Measurements from ENCODE around the gene PGBD1. TPM values are rescaled to one million over a fixed set of nuclear protein-coding genes. Genes with fewer than 3 reads are reported as not detected.

PGBD1 gene, protein sequence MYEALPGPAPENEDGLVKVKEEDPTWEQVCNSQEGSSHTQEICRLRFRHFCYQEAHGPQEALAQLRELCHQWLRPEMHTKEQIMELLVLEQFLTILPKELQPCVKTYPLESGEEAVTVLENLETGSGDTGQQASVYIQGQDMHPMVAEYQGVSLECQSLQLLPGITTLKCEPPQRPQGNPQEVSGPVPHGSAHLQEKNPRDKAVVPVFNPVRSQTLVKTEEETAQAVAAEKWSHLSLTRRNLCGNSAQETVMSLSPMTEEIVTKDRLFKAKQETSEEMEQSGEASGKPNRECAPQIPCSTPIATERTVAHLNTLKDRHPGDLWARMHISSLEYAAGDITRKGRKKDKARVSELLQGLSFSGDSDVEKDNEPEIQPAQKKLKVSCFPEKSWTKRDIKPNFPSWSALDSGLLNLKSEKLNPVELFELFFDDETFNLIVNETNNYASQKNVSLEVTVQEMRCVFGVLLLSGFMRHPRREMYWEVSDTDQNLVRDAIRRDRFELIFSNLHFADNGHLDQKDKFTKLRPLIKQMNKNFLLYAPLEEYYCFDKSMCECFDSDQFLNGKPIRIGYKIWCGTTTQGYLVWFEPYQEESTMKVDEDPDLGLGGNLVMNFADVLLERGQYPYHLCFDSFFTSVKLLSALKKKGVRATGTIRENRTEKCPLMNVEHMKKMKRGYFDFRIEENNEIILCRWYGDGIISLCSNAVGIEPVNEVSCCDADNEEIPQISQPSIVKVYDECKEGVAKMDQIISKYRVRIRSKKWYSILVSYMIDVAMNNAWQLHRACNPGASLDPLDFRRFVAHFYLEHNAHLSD
- 4.1 to 5.4 TPM (median 4.7 TPM) in 5 replicates for total RNA-seq (2022; extraction: Qiagen RNA extraction)

DNA sequence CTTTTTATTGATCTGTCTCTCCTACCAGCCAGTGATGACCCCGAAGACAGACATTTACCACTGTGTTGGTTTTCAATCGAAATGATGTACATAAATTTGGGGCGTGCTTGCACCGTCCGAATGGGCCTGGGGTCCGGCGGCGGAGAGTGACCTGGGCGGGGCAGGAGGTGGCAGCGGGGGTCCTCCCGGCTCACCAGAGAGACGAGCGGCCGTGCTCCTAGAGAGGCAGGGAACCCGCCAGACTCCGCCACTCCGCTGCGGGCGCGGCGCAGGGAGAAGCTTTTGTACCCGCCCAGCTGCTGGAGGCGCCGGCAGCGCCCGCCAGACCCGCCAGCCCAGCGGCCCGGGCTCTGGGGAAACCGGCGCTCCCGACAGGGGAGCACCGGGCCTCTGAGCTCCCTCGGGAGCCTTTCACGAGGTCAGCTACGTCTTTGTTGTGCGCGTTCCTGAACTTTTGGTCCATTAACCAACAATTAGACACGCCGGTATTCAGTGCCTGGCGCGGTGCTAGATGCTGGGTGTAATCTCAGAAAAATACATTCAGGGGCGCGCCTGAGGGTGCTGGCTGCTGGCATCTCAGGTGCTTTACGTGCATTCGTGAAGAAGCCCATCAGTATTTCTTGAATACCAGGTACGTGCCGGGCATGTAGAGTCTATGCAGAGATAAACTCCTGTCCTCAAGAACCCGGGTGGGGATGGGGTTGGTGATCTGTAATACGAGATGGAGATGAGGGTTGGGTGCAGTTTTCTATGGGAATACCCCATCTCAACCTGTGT lies at the start of gene PGBD1:
Gene PGBD1 (plus strand): TSS at position 285 of the 777 bp plus-strand sequence. CDS start 2,242 bp downstream, outside the sequence.

DNA sequence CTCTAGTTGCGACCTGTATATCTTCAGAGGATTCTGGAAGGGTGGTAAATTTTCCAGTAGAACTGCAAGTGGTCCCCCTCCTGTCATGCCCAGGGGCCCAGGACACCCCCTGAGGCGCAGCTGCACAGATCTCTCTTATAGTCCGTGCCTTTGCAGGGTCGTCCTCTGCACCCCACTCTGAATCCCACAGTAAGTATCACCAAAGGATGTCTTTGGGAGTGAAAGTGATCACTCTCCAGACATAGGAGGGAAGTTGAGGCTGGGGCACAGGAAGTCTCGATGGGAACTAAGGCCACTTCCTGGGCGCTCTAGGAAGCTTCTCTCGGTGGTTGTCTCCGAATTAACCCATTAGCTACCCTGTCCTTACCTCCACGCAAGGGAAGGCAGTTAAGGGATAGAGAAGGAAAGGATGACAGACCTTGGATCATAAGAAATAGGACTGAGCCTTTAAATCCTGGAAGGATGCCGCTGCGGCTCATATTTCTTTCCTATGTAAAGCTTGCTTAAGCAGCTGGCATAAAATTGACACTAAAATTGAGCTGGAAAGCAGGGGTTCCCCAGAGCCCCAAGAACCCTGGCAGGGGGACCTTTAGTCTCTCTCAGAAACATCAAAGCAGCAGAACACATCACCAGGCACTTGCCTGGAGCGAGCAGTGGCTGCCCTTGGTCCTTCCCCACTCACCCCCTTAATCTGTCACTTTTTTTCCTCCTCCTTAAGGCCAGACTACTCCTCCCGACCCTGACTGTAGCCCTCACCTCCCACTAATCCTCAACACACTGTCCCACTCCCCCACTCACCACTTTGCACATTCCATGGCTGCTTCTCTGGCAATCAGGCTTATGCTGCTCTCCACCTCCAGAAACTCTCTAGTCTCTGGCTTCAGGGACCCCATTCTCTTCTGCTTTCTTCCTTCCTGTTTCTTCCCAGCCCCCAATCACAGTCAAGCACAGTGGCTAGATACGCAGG lies 29.1 kb upstream of the PGBD1 start, which contains the start of gene ZKSCAN4:
Gene ZKSCAN4 (minus strand): TSS at position 261 of the 967 bp plus-strand sequence. CDS start 289 bp downstream, outside the sequence.

DNA sequence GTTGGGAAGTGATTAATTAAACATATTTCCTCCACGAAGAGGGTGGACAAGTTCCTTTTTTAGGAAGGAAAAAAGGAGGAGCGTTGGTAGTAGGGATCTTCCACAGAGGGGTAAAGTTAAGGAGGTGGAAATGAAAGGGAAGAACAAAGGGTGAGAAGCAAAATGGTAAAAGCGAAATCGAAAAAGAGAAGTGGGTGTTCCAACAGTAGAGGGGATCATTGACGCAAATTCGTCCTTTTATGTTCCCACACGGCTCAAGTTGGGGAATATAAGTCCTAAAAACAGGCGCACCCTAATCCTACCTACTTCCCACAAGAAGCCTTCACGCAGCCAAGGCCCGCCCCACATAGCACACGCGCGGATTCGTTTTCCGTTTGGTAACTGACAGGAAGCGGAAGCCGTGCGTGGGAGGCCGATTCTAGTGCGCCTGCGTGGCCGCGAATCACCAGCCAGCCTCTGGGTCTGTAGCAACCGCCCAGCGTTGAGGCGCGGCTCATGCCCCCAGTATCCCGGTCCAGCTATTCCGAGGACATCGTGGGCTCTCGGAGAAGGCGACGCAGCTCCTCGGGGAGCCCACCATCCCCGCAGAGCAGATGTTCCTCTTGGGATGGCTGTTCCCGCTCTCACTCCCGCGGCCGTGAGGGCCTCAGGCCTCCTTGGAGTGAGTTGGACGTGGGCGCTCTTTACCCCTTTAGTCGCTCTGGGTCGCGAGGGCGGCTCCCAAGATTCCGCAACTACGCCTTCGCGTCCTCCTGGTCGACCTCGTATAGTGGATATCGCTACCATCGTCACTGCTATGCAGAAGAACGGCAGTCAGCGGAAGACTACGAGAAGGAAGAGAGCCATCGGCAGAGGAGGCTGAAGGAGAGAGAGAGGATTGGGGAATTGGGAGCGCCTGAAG lies 22.2 kb upstream of the PGBD1 start, which contains the start of gene NKAPL:
Gene NKAPL (plus strand): TSS at position 421 of the 901 bp plus-strand sequence. CDS start 75 bp downstream, at position 496.

DNA sequence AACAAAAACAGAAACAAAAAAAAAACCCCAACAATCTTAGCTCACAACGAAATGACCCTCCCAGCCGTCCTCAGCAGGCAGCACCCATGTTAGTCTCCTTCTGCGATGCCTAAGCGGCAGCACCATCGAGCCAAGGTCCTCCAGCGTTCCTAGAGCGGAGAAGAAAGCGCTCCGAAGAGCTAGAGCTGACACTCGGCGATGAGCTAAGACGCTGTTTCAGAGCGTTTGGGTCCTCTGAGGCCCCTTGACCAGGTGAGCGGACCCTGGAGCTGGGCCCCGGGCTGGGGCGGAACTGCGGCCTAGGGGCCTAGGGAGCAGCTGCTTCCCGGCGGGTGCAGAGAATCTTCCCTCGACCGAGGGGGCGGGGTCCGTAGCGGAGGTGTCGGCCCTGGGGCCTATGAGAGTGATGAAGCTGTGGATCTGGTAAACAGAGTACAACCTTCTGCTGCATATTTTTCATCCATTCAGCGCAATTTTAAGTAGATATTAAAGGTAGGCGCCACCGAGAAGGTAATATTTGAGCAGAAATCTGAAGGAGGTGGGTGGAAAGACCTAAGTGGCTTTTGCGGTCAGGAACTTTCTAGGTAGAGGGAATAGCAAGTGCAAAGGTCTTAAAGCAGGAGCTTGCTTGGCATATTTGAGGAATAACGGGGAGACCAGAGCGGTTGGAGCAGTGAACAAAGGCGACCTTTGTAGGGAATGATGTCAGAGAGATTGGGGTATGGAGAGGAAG lies 14.2 kb upstream of the PGBD1 start, which contains the start of gene ZSCAN26:
Gene ZSCAN26 (plus strand): TSS at position 182 of the 733 bp plus-strand sequence. CDS start 4,777 bp downstream, outside the sequence.

DNA sequence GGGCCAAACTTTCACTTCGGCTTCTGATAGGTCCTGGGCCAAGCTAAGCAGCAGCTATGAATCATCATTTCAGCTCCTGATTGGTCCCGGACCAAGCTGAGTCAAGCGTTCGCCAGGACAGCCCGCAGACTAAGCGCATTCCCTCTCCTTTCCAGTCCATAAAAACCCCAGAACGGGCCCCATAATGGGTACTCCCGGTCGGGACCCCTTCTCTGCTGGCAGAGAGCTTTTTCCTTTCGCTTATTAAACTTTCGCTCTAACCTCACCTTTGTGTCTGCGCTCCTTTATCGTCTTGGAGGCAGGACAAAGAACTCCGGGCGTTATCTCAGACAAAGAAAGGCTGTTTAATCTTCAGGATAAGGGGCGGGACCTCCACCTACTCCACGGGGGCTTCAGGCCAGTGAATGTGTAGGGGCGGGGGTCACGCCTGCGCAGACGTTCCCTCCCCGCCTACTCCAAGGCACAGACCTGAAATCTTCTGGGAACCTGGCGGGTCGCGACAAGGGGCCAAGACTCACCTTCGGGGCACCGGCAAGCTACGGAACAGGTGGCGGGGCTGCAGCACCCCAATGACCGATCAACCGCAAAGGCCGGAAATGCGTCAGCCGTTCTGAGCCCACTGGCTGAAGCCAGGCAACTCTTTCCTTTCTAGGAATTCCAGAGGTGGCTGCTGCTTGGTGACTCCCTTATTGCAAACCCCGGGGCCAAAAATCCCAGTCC lies 54.4 kb downstream of the PGBD1 start, which contains the start of gene ZSCAN31:
Gene ZSCAN31 (minus strand): TSS at position 585 of the 720 bp plus-strand sequence. CDS start 6,465 bp downstream, outside the sequence.

DNA sequence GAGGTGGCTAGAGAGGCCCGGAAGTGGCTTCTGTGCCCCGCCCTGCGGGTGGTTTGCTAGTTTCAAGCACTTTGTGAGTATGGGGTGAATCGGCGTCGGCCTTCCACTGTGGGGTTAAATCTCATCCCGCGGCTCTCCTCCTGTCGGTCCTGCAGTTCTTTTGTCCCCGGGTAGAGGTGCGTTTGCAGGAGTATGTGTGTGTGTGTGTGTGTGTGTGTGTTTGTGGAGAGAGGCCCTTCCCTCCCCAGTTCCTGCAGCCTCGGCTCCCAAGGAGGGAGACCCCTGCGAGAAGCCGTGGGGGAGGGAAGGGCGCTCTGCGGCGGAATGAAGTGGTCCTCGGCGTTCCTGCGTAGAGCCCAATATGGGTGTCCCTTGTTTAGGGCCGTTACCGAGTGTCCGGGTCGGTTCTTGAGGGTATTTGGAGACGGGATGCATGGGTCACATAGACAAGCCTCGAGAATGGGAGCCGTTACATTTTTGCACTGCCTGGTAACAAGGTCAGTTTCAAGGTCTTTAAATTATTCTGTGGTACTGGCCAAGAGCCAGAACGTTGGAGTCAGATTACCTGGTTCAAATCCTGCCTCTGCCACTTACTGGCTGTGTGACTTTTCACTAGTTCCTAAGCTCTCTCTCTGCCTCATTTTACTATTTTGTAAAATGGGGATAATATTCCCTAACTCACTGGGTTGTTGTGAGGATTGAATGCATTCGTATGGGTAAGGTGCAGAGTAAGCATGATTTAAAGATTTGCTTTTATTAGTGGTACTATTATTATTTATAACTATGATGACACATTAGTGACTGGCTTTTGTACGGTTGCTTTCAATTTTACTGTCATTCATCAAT lies 68.7 kb downstream of the PGBD1 start, which contains the start of gene ZKSCAN3:
Gene ZKSCAN3 (plus strand): TSS at position 56 of the 846 bp plus-strand sequence. CDS start 9,640 bp downstream, outside the sequence.

Other genes with a start within 250 kb of the PGBD1 start
- gene ZNF165, start 201.0 kb upstream of the PGBD1 start, total RNA-seq (2022; extraction: Qiagen RNA extraction) = 0.74 to 0.99 TPM (median 0.85 TPM) in 5 replicates
- gene ZSCAN16, start 157.0 kb upstream of the PGBD1 start, total RNA-seq (2022; extraction: Qiagen RNA extraction) = 3.6 to 4.7 TPM (median 4.0 TPM) in 5 replicates
- 3.2 to 5.5 TPM (median 4.8 TPM) in 5 replicates for gene ZKSCAN8, start 139.7 kb upstream of the PGBD1 start, total RNA-seq (2022; extraction: Qiagen RNA extraction)
- 6.1 to 8.0 TPM (median 6.8 TPM) in 5 replicates for gene ZSCAN9, start 56.3 kb upstream of the PGBD1 start, total RNA-seq (2022; extraction: Qiagen RNA extraction)
- gene ZKSCAN4, start 29.3 kb upstream of the PGBD1 start, total RNA-seq (2022; extraction: Qiagen RNA extraction) = 2.6 to 2.7 TPM (median 2.7 TPM) in 5 replicates
- gene NKAPL, start 22.3 kb upstream of the PGBD1 start, total RNA-seq (2022; extraction: Qiagen RNA extraction) = not detected in 5 replicates
- 3.6 to 5.4 TPM (median 4.2 TPM) in 5 replicates for gene ZSCAN26, start 14.4 kb upstream of the PGBD1 start, total RNA-seq (2022; extraction: Qiagen RNA extraction)
- gene ZSCAN31, start 54.6 kb downstream of the PGBD1 start, total RNA-seq (2022; extraction: Qiagen RNA extraction) = 1.5 to 2.2 TPM (median 1.8 TPM) in 5 replicates
- 1.4 to 1.9 TPM (median 1.7 TPM) in 5 replicates for gene ZKSCAN3, start 68.4 kb downstream of the PGBD1 start, total RNA-seq (2022; extraction: Qiagen RNA extraction)
- gene ZSCAN12, start 118.2 kb downstream of the PGBD1 start, total RNA-seq (2022; extraction: Qiagen RNA extraction) = 1.3 to 1.9 TPM (median 1.6 TPM) in 5 replicates
- not detected in 5 replicates for gene ZSCAN23, start 161.9 kb downstream of the PGBD1 start, total RNA-seq (2022; extraction: Qiagen RNA extraction)
- gene GPX6, start 234.2 kb downstream of the PGBD1 start, total RNA-seq (2022; extraction: Qiagen RNA extraction) = not detected in 5 replicates
- not detected in 5 replicates for gene GPX5, start 244.3 kb downstream of the PGBD1 start, total RNA-seq (2022; extraction: Qiagen RNA extraction)

Measured in A549 treated with AZD2906 at 1 μM for 4 hours (cell line).